Measurements from ENCODE around the gene DLGAP1. TPM values are rescaled to one million over a fixed set of nuclear protein-coding genes. Genes with fewer than 3 reads are reported as not detected.

The DLGAP1 gene
- total RNA-seq, 2 experiments from 2014 or later = 0.31 to 0.36 TPM

DNA sequence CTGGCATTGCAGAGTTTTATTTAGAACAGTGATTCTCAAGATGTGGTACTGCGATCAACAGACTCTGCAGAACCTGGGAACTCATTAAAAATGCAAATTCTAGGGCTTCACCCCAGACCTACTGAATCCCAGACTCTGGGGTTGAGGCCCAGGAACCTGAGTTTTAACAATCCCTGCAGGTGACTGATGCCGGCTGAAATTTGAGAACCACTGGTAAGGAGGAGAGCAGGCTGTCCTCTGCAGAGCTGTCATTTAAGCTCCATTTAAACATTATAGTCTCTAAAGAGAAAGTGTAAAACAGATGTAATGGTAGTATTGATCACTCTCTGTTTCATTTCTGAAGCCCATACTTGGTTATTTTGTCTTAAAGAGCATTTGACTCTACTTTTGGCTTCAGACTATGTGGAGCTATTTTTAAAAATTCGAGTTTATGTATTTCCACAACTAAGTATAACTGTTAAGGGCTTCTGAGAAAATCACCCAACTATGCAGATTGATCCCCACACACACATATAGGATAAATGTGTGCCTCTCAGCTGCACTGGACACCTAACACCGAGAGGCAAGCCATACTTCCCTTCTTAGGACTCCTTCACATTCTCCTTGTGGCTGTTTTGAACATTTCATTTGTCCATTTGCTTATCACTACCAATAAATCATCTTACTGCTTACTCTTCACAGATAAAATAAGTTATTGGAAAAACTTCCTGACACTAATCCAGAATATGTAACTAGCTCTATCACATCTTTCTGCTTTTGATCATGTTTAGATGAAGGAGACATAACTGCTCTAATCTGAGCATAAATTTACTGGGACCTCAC lies 487.5 kb downstream of the DLGAP1 start:
- H3K27me3 Mint-ChIP-seq = peaks cover 9% of the 10 kb centered on the region
- TF ChIP-seq, protein P1, sequence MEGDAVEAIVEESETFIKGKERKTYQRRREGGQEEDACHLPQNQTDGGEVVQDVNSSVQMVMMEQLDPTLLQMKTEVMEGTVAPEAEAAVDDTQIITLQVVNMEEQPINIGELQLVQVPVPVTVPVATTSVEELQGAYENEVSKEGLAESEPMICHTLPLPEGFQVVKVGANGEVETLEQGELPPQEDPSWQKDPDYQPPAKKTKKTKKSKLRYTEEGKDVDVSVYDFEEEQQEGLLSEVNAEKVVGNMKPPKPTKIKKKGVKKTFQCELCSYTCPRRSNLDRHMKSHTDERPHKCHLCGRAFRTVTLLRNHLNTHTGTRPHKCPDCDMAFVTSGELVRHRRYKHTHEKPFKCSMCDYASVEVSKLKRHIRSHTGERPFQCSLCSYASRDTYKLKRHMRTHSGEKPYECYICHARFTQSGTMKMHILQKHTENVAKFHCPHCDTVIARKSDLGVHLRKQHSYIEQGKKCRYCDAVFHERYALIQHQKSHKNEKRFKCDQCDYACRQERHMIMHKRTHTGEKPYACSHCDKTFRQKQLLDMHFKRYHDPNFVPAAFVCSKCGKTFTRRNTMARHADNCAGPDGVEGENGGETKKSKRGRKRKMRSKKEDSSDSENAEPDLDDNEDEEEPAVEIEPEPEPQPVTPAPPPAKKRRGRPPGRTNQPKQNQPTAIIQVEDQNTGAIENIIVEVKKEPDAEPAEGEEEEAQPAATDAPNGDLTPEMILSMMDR (IDR thresholded peaks at IDR 0.05) = no peak
- CTCF ChIA-PET = no interaction called here

DNA sequence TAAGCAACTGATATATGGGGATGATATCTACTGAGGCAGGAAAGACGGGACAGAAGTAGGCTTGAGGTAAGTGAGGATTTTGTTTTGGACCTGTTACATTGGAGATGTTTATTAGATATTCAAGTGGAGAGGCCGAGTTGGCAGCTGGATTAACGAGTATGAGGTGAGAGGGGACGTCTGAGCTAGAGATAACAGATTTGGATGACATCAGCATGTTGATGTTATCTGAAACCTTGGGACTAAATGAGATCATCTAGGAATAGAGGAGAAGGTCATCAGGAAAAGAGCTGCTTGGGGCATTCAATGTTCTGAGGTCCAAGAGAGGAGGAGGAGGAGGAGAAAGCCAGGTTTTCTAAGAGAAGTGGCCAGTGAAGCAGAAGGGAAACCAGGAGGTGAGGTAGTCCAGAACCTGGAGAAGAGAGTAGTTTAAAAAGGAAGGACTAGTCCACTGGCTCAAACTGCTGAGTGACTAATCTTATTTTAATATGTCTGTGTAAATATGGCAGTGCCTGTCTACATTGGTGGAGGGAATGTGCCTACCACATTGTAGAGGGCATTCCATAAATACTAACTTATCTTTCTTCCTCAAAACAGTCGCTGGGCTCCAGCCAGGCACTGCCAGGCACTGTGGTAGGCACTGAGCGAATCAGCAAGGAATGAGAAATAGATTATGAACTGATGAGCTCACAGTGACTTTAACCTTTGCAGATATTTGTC lies 488.3 kb downstream of the DLGAP1 start:
- Histone ChIP-seq H3K9me3 (ENCODE audit: control insufficient read depth in 1 of 2, insufficient read depth in 1 of 2, low read length in 2 of 2) (no peaks in the 10 kb centered on the region), H3K4me1 (ENCODE audit: insufficient read depth, low read length) (no peaks in the 10 kb centered on the region), H3K27ac (ENCODE audit: low read depth in 1 of 2, low read length in 2 of 2) (no peak overlapping the region), H3K36me3 (ENCODE audit: insufficient read depth, low read length) (no peaks in the 10 kb centered on the region), H3K27me3 (ENCODE audit: control insufficient read depth in 1 of 2, insufficient read depth in 2 of 2, low read length in 2 of 2) (no peaks in the 10 kb centered on the region), H3K4me3 (ENCODE audit: low read length) (no peak overlapping the region)
- peaks cover 12% of the 10 kb centered on the region for H3K27me3 Mint-ChIP-seq
- TF ChIP-seq, protein P1 (IDR thresholded peaks at IDR 0.05) = no peak
- CTCF ChIA-PET = no interaction called here
- no peaks in the 10 kb centered on the region for H3K9me3 Mint-ChIP-seq
- H3K4me1 Mint-ChIP-seq (ENCODE audit: low read depth) = no peaks in the 10 kb centered on the region
- H3K4me3 Mint-ChIP-seq = no peak overlapping the region
- ATAC-seq (ENCODE audit: poor library complexity) = no peak
- H3K36me3 Mint-ChIP-seq (ENCODE audit: low read depth) = no peaks in the 10 kb centered on the region
- POLR2A ChIA-PET = no interaction called here
- DNase-seq = no peak
- intact Hi-C loops (cut with DNase I, micrococcal nuclease) = no loop called here
- H3K27ac Mint-ChIP-seq = no peak overlapping the region

More for the DNA sequence above, 487.5 kb downstream of the DLGAP1 start:
- DNase-seq (no peak), ATAC-seq (ENCODE audit: poor library complexity) (no peak)
- Histone ChIP-seq H3K4me1 (ENCODE audit: insufficient read depth, low read length) (no peaks in the 10 kb centered on the region), H3K27me3 (ENCODE audit: control insufficient read depth in 1 of 2, insufficient read depth in 2 of 2, low read length in 2 of 2) (no peaks in the 10 kb centered on the region), H3K9me3 (ENCODE audit: control insufficient read depth in 1 of 2, insufficient read depth in 1 of 2, low read length in 2 of 2) (no peaks in the 10 kb centered on the region), H3K4me3 (ENCODE audit: low read length) (no peak overlapping the region), H3K27ac (ENCODE audit: low read depth in 1 of 2, low read length in 2 of 2) (no peak overlapping the region), H3K36me3 (ENCODE audit: insufficient read depth, low read length) (no peaks in the 10 kb centered on the region)
- no peak overlapping the region for H3K27ac Mint-ChIP-seq
- intact Hi-C loops (cut with DNase I, micrococcal nuclease) = no loop called here
- H3K9me3 Mint-ChIP-seq = no peaks in the 10 kb centered on the region
- H3K4me3 Mint-ChIP-seq = no peak overlapping the region
- POLR2A ChIA-PET = no interaction called here
- no peaks in the 10 kb centered on the region for H3K4me1 Mint-ChIP-seq (ENCODE audit: low read depth)
- no peaks in the 10 kb centered on the region for H3K36me3 Mint-ChIP-seq (ENCODE audit: low read depth)

DNA sequence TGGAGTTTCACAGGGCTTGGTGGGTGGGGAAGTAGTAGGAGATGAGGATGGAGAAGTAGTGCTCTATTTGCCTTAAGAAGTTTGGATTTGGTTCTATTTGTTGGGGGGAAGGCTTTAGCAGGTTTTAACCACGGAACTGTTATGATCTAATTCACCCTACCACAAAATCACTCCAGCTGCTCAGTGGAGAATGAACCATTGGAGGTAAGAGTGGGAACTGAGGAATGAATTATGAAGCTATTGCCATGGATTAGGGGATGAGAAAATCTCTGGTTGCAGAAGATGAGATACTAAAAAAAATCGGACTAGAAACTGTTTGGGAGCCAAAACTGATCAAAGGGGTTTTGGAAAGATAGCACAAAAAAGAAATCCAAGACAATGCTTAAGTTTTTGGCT lies 488.9 kb downstream of the DLGAP1 start:
- H3K4me3 Mint-ChIP-seq = no peak overlapping the region
- no peak overlapping the region for H3K27ac Mint-ChIP-seq
- CTCF ChIA-PET = no interaction called here
- Histone ChIP-seq H3K4me3 (ENCODE audit: low read length) (no peak overlapping the region), H3K27me3 (ENCODE audit: control insufficient read depth in 1 of 2, insufficient read depth in 2 of 2, low read length in 2 of 2) (no peaks in the 10 kb centered on the region), H3K9me3 (ENCODE audit: control insufficient read depth in 1 of 2, insufficient read depth in 1 of 2, low read length in 2 of 2) (no peaks in the 10 kb centered on the region), H3K27ac (ENCODE audit: low read depth in 1 of 2, low read length in 2 of 2) (no peak overlapping the region), H3K36me3 (ENCODE audit: insufficient read depth, low read length) (no peaks in the 10 kb centered on the region), H3K4me1 (ENCODE audit: insufficient read depth, low read length) (no peaks in the 10 kb centered on the region)
- ATAC-seq (ENCODE audit: poor library complexity) (no peak), DNase-seq (no peak)
- H3K27me3 Mint-ChIP-seq = peaks cover 12% of the 10 kb centered on the region
- H3K4me1 Mint-ChIP-seq (ENCODE audit: low read depth) = no peaks in the 10 kb centered on the region
- intact Hi-C loops (cut with DNase I, micrococcal nuclease) = no loop called here
- POLR2A ChIA-PET = no interaction called here
- TF ChIP-seq, protein P1 (IDR thresholded peaks at IDR 0.05) = no peak
- no peaks in the 10 kb centered on the region for H3K9me3 Mint-ChIP-seq
- no peaks in the 10 kb centered on the region for H3K36me3 Mint-ChIP-seq (ENCODE audit: low read depth)

All from CD4-positive, alpha-beta T cell (primary cell).